Measurements from ENCODE around the gene SEMA7A.
"Not testable (repeated sequence)": the region's sequence is repeated elsewhere in the genome, so short reads cannot be mapped to it uniquely, and the experiment has no call there.

SEMA7A gene, protein sequence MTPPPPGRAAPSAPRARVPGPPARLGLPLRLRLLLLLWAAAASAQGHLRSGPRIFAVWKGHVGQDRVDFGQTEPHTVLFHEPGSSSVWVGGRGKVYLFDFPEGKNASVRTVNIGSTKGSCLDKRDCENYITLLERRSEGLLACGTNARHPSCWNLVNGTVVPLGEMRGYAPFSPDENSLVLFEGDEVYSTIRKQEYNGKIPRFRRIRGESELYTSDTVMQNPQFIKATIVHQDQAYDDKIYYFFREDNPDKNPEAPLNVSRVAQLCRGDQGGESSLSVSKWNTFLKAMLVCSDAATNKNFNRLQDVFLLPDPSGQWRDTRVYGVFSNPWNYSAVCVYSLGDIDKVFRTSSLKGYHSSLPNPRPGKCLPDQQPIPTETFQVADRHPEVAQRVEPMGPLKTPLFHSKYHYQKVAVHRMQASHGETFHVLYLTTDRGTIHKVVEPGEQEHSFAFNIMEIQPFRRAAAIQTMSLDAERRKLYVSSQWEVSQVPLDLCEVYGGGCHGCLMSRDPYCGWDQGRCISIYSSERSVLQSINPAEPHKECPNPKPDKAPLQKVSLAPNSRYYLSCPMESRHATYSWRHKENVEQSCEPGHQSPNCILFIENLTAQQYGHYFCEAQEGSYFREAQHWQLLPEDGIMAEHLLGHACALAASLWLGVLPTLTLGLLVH

GRCh38 chr15:74433592-74434262 lies at the start of gene SEMA7A:
Gene SEMA7A, minus strand, starts transcription at chr15:74433958. Its CDS starts 40 bp downstream, at chr15:74433918.
- DNase-seq, result peak; percentile 71 to 82

DNA sequence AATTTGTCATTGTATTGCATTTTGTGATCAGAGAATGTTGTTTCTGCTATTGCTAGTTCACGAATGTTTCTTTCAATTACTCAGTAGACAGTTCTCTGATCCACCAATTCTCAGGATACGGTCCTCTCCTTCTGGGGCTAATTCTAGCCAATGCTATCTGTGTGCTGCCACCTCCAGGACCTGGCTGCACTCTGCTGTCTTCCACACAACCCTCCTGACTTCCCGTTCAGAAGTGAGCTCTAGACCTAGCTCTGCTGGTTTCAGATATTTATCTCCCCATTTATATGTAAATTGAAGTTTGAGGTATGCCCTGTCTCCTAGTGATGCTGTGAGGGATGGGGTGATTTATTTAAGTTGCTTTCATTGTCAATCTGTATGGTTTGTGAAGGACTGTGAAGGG lies 48.9 kb upstream of the SEMA7A start:
- no peak for DNase-seq

DNA sequence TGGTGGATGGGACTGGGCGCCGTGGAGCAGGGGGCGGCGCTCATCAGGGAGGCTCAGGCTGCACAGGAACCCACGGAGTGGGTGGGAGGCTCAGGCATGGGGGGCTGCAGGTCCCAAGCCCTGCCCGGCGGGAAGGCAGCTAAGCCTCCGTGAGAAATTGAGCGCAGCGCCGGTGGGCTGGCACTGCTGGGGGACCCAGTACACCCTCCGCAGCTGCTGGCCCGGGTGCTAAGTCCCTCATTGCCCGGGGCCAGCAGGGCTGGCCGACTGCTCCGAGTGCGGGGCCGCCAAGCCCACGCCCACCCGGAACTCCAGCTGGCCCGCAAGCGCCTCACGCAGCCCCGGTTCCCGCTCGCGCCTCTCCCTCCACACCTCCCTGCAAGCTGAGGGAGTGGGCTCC lies 46.6 kb upstream of the SEMA7A start:
- DNase-seq, result not testable (repeated sequence)

GRCh38 chr15:74471621-74472020 lies 37.9 kb upstream of the SEMA7A start:
- not testable (repeated sequence) for DNase-seq

- no peak for DNase-seq
Observed at GRCh38 chr15:74470631-74471395, 37.1 kb upstream of the SEMA7A start.

- no peak for DNase-seq
Observed at GRCh38 chr15:74468341-74469032, 34.7 kb upstream of the SEMA7A start.

- no peak for DNase-seq
Observed at GRCh38 chr15:74466570-74466969, 32.8 kb upstream of the SEMA7A start.

DNA sequence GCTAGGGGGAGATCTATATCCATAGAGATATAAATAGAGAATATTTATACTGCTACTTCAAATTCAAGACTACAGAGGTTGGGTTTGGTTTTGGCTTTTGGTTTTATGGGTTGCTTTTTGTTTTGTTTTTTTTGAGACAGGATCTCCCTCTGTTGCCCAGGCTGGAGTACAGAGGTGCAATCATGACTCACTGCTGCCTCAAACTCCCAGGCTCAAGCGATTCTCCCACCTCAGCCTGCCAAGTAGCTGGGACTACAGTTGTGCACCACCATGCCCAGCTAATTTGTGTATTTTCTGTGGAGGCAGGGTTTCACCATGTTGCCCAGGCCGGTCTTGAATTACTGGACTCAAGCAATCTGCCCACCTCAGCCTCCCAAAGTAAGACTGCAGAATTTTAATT lies 31.1 kb upstream of the SEMA7A start:
- no peak for DNase-seq

- no peak for DNase-seq
Observed at GRCh38 chr15:74464216-74464615, 30.5 kb upstream of the SEMA7A start.

- DNase-seq, result no peak
Observed at GRCh38 chr15:74463634-74464033, 29.9 kb upstream of the SEMA7A start.

DNA sequence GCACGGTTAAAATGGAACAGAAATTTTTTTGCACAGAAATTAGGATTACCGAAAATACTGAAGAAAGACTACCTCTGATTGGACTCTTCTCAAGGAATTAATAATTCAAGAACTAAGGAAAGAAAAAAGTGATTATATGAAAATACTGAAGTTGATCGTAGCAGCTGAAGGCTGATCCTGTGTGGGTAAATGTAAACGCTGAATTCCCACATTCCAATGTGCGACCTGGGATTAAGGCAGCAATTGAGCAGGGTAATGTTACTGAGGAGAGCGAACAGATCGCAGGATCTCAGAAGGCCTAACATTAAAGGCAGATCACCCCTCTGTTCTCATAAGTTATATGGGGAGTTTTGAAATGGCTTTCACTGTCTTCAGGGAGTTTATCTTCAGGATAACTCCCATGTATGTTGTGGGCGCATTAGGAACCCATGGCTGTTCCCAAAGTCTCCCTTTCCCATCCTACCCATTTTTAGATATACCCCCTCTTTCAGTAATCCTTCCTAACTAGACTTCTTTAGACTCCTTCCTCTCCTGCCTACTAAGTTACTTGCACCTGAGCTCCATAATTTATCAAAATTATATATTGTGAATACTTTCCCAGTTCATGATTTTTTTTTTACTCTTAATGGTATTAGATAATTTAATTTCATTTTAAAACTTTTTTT lies 28.2 kb upstream of the SEMA7A start:
- no peak for DNase-seq

- peak; percentile 95 to 96 for DNase-seq
Observed at GRCh38 chr15:74460871-74461846, 27.4 kb upstream of the SEMA7A start, which contains the start of gene UBL7. Gene UBL7, minus strand, starts transcription at chr15:74461160. Its CDS starts 2,293 bp downstream, at chr15:74458867.

GRCh38 chr15:74460298-74460697 lies 26.5 kb upstream of the SEMA7A start:
- DNase-seq, result no peak

- DNase-seq, result not testable (repeated sequence)
Observed at GRCh38 chr15:74459798-74460197, 26.0 kb upstream of the SEMA7A start.

GRCh38 chr15:74458473-74458872 lies 24.7 kb upstream of the SEMA7A start:
- DNase-seq, result no peak

DNA sequence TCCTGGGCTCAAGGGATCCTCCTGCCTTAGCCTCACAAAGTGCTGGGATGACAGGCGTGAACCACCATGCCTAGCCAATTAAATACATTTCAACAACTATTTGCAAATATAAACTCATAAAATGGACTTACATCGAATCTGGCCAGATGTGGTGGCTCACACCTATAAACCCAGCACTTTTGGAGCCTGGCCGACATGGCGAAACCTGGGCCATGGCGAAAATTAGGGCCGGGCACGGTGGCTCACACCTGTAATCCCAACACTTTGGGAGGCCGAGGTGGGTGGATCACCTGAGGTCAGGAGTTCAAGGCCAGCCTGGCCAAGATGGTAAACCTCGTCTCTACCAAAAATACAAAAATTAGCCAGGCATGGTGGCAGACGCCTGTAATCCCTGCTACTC lies 23.3 kb upstream of the SEMA7A start:
- DNase-seq, result not testable (repeated sequence)

DNA sequence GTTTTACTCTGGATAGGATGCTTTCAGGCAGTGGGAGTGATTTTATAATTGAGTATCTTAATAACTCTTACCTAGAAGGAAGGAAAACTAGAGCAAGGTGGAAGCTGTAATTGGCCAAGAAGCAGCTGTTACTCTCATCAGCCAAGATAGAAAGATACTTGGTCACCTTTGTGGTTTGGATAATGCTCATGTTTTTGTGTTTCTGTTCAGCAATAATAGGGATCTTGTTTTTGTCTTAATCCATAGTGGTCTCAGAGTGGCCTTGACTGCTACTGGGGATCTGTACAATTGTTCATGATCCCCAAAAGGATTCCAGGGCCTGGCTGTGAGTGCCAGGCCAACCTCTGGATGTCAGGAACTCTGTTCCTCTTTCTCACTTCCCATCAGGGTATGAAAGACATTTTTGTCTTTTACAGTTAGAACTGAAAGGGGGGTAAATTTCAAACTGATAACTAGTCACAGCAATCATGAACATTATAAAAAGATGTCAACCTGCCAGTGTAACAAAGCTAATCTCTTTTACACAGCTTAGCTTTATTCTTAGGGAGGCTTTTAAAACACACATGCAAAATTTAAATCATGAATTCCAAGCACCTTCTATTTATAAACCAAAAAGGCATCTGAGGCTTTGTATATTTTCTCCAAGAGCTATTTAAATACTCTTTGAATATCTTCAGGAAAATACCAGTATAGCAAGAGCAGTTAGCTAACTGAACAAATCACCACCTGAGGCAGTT lies 21.2 kb upstream of the SEMA7A start:
- DNase-seq, result no peak

GRCh38 chr15:74453925-74454763 lies 20.4 kb upstream of the SEMA7A start:
- no peak for DNase-seq
